HG03196 (cell line): ENCODE data around the gene PTPN5.
"Not testable (repeated sequence)": the region's sequence is repeated elsewhere in the genome, so short reads cannot be mapped to it uniquely, and the experiment has no call there.

Experiments used
- ATAC-seq: cut with Tn5 transposase; IDR thresholded peaks from one replicate; pipeline ENCODE4 v1.9.1; 2021; ENCODE audit not compliant: unreplicated experiment

PTPN5 gene

DNA sequence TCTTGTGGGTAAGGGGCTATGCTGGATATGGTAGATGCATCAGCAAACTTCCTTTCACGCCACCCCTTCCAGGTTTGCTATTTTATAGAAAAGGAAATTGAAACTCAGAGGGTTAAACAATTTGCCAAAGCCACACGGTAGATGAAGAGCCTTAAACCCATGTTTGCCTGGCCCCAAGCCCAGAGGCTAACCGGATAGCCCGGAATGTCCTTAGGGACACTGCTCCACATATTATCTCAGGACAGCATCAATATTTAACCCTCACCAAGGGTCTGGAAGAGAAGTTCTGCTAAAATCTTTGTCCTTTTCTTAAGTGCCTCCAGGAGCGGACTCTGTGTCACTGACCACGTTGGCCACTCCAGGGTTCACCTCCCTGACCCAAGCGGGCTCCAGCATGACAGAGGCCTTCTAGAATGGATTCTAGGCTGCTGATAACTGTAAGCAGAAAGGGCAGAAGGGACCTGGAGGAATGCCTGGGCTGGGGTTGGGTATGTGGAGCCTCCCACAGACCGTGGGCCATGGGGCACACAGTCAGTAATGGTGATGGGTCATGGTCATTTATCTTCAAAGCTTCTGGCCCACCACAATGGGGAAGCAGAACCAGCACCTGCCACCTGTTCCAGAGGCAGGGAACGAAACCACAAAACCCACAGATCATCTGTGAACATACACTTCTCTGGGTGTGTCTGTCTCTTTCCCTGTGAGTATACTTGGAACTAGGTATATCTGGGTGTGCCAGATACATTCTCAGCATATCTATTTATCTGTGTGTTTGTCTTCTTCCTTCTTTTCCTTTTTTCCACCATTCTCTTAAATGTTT is 98.4 kb downstream of the PTPN5 start:
- ATAC-seq: no peak

DNA sequence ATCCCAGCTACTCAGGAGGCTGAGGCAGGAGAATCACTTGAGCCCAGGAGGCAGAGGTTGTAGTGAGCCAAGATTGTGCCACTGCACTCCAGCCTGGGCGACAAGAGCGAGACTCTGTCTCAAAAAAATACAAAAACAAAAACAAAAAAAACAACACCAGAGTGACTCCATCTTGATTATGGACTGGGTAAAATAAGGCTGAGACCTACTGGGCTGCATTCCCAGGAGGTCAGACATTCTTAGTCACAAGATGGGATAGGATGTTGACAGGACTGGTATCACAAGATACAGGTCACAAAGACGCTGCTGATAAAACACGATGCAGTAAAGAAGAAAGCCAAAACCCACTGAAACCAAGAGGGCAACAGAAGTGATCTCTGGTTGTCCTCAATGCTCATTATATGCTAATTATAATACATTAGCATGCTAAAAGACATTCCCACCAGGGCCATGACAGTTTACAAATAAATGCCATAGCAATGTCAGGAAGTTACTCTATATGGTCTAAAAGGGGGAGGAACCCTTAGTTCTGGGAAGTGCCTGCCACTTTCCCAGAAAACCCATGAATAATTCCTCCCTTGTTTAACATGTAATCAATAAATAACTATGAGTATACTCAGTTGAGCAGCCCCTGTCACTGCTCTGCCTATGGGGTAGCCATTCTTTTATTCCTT is 100.0 kb downstream of the PTPN5 start:
- not testable (repeated sequence) for ATAC-seq

DNA sequence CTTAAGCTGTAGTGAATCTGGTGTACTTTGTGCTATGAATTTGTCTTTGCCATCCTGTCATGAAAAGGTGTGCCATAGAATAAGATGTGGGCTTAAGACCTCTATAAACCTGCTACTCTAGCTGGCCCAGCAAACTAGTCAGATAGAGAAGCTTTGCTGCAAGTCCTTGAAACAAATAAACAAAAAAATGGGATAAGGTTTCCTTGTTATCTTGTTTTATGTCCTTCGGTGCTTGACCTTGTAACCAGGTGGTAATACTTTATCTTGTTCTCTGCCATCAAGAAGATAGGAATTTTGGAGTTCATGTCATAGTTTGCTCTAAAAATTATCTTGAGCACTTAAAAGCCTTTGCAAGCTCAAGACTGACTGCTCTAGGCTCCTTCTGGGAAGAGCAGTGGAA is 107.3 kb downstream of the PTPN5 start:
- no peak for ATAC-seq

DNA sequence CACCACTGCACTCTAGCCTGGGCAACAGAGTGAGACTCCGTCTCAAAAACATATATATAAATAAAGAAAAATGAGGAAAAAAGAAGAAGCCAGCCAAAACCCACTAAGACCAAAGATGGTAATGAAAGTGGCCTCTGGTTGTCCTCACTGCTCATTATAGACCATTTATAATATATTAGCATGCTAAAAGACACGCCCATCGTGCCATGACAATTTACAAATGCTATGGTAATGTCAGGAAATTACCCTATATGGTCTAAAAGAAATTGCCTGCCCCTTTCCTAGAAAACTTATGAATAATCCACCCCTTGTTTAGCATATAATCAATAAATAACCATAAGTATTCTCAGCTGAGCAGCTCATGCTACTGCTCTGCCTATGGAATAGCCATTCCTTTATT is 109.1 kb downstream of the PTPN5 start:
- no peak for ATAC-seq

DNA sequence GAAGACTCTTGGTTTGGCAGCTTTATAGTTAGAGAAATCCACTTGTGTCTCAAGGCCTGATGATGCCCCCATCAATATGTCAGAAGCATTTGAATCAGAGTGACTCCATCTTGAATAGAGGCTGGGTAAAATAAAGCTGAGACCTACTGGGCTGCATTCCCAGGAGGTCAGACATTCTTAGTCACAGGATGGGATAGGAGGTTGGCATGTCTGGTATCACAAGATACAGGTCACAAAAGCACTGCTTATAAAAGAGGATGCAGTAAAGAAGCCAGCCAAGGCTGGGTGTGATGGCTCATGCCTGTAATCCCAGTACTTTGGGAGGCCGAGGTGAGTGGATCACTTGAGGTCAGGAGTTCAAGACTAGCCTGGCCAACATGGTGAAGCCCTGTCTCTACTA is 109.6 kb downstream of the PTPN5 start:
- not testable (repeated sequence) for ATAC-seq
